ENCODE results near the gene SRGAP1.

DNA sequence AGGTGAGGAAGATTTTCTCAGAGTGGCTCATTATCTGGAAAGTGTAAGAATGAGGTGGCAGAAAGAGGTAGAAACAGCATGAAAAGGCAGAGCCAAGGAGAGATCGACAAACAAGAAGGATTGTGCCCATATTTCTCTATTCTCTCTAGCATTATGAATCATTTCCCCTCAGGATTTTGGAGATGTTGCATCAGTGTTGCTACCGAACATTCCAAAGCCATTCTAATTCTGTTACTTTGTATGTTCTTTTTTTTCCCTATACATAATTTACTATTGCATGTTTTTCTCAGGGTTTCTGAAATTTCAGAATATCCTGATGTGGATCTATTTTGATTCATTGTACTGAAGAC is 316.2 kb downstream of the SRGAP1 start:
- TF ChIP-seq CTCF (IDR thresholded peaks at IDR 0.05) (no peak), POLR2A (IDR thresholded peaks at IDR 0.05) (no peak)

Measured in right lobe of liver (tissue), 4 donors.